GM18505 (cell line): Measurements from ENCODE around the gene RXFP4.
A peak's percentile ranks its signal among the peaks of the same experiment; 100 is the strongest.

Experiments used
- ATAC-seq: cut with Tn5 transposase; IDR thresholded peaks from one replicate; pipeline ENCODE4 v1.9.1; 2021; ENCODE audit not compliant: unreplicated experiment
- POLR2A ChIP-seq: IDR thresholded peaks from 4 replicates; pipeline ENCODE4 v1.6.1; 2011; ENCODE audit warnings: borderline replicate concordance; ENCODE audit not compliant: insufficient read depth, insufficient read length; ENCODE audit errors: extremely low read depth

RXFP4 gene

GRCh38 chr1:155957411-155957915, 16.0 kb downstream of the RXFP4 start:
- ATAC-seq, result no peak
- TF ChIP-seq POLR2A, result peak; percentile 28

GRCh38 chr1:155960081-155960745, 18.8 kb downstream of the RXFP4 start:
- no peak for TF ChIP-seq POLR2A
- no peak for ATAC-seq

DNA sequence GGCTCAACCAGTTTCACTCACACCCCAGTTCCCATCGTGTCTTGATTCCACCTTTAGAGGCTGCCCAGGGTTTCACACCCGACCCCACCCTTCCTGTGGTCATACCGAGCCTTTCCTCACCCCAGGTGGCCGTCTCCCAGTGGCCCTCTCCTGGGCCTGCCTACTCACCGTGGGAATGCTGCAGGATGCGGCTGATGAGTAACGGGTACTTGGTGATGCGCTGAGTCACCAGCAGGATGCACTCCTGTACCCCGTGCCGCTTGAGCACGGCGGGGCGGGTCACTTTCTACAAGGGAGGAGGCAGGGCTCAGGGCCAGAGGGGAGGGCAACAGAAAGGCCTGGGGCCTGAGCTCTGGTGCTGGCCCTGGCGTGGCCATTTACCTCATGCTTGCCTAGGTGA, 20.5 kb downstream of the RXFP4 start:
- no peak for ATAC-seq
- no peak for TF ChIP-seq POLR2A

DNA sequence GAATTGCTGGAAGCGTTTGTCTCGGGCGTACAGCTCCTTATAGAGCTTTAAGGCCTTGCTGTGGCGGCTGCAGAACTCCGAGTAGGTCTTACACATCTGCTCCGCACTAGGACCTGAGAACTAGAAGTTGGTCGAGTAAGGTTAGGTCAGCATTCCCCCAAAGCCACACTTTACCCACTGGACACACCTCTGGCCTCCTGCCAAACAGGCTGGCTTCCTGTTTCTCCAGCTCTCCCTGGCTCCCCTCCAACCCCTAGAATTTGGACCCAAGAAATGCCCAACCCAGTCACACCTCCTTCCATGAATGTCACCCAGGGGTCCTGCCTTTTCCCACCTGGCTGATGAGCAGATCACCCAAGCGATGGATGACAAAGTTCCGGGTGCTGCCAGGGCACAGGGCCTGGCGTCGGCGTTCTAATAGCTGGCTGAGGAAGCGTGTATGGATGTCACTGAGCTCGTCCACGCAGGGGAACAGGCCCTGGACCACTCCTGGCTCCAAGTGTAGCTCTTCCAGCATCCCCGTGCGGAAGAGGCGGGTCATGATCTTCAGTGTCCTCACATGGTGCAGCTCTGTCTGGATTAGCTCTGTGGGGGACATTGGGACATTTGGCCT, 21.3 kb downstream of the RXFP4 start:
- no peak for ATAC-seq
- no peak for TF ChIP-seq POLR2A

GRCh38 chr1:155964193-155964592, 22.8 kb downstream of the RXFP4 start:
- no peak for TF ChIP-seq POLR2A
- no peak for ATAC-seq

DNA sequence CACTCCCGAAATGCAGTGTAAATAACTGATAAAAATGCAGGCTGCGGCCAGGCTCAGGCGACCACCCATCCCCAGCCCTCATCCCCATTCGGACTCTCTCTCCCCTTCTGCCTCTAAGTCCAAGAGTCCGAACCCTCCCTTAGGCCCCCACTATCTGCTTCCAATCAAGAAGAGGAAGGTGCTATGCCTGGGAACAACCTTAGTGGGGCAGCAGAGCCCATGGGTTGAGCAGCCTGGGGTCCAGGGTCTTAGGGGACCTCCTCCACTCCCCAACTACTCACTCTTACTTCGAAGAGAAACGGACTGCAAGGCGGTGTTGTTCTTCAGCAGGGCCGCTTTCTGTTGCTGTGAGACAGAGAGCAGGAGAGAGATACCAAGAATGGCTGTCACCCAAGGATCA, 24.7 kb downstream of the RXFP4 start:
- ATAC-seq, result no peak
- no peak for TF ChIP-seq POLR2A

GRCh38 chr1:155966750-155967149, 25.3 kb downstream of the RXFP4 start:
- TF ChIP-seq POLR2A, result peak; percentile 21
- ATAC-seq, result no peak

- no peak for TF ChIP-seq POLR2A
- ATAC-seq, result no peak
Measured at GRCh38 chr1:155967341-155968050, 26.1 kb downstream of the RXFP4 start.

GRCh38 chr1:155968051-155968400, 26.6 kb downstream of the RXFP4 start:
- no peak for TF ChIP-seq POLR2A
- no peak for ATAC-seq

GRCh38 chr1:155968670-155969069, 27.2 kb downstream of the RXFP4 start:
- no peak for ATAC-seq
- peak; percentile 18 for TF ChIP-seq POLR2A

DNA sequence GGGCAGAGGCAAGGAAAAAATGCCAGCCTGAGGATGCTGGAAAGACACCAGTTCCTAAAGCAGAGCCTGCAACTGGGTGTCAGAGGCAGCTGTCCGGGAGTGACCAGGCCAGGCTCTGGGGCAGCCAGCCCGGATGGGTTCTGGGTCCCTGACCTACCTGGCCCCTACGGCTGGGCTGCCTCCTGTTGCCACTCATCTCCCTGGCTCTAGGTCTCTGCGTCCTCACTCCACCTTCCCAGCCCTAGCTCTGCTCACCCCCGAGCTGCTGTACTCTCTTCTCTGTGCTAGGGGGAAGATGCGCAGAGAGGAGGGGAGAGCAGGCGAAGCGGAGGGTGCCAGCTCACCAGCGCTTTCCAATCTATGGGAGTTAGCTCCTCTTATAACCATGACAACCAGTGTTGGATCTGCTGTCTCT, 27.9 kb downstream of the RXFP4 start:
- TF ChIP-seq POLR2A, result no peak
- ATAC-seq, result no peak

DNA sequence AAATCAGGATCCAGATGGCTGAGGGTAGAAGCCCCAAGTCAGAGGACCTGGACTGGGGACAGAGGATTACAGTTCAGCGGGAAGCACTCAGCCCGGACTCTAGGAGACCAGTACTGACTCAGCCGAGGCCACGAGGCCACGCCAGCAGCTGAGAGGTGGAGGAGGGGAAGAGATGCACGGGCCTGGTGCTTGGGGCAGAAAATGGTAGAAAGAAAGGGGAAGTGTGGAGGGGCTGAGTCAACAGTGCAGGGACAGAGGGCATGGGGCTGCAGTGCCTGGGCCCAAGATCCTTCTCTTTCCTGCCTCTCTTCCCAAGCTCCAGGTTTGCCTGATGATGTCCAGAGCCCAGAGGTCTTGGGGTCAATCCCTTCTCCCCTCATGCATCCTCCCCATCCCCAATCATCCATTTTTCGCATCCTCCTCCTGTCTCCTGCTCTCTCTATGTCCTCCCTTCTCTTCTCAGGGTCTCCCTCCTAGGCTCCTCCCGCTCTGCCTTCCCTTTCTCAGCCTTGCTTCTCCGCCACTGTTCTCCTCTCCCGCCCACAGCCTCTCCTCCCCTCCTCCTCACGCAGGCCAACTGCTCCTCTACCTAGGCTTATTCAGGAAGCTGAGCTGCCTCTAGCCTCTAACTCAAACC, 29.2 kb downstream of the RXFP4 start:
- peak; percentile 40 for TF ChIP-seq POLR2A
- ATAC-seq, result peak; percentile 53
